Measurements from ENCODE around the gene CFAP77.

GRCh38 chr9:132591244-132591643, 181.2 kb downstream of the CFAP77 start:
- TF ChIP-seq EZH2 (IDR thresholded peaks at IDR 0.05; ENCODE audit: borderline replicate concordance, low read depth, low read length, poor library complexity, severe bottlenecking) (no peak), CTCF (conservative IDR thresholded peaks at IDR 0.05; ENCODE audit: low read depth, low read length) (no peak)

Measured in A673 (cell line).